Stimulated activated CD4-positive, alpha-beta T cell treated with anti-CD3 and anti-CD28 coated beads, Interleukin-2, amount 100 ng/mL, for 4 hours (primary cell): Measurements from ENCODE around the gene CD82.

Experiments
- DNase-seq: peaks from one replicate; pipeline ENCODE4 v3.0.0-alpha.2; 2020; ENCODE audit warnings: low read depth

CD82 gene, protein sequence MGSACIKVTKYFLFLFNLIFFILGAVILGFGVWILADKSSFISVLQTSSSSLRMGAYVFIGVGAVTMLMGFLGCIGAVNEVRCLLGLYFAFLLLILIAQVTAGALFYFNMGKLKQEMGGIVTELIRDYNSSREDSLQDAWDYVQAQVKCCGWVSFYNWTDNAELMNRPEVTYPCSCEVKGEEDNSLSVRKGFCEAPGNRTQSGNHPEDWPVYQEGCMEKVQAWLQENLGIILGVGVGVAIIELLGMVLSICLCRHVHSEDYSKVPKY

DNA sequence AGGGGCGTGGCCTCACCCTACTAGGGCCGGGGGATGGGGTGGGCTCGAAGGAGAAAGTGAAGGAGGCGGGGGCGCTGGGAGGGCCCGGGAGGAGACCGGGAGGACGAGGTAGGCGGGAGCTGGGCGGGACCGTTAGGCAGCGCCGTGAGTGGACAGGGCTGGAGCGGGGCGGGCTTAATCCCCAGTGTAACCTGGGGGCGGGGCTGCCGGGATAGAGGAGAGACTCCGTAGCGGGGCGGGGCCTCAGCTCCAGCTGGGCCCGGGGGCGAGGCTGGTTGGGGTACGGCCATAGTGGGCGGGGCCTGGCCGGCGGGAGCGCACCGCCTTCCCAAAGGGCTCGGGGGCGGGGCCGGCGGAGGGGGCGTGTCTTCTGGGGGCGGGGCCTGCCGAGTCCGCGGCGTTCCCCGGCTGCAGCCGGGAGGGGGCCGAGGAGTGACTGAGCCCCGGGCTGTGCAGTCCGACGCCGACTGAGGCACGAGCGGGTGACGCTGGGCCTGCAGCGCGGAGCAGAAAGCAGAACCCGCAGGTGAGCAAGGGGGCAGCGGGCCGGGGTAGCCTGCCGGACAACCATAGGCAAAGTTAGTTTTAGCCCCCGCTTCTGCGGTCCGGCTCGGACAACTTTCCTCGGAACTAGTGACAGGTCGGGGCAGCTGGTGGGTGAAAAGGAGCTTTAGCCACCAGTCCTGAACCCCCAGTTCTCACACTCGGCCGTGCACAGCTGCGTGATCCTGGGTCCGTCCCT is at the start of gene CD82:
Gene CD82, plus strand, starts transcription at position 453 of the 742 bp plus-strand sequence. CDS start 29,000 bp downstream, outside the sequence.
- DNase-seq: peak; percentile 98

DNA sequence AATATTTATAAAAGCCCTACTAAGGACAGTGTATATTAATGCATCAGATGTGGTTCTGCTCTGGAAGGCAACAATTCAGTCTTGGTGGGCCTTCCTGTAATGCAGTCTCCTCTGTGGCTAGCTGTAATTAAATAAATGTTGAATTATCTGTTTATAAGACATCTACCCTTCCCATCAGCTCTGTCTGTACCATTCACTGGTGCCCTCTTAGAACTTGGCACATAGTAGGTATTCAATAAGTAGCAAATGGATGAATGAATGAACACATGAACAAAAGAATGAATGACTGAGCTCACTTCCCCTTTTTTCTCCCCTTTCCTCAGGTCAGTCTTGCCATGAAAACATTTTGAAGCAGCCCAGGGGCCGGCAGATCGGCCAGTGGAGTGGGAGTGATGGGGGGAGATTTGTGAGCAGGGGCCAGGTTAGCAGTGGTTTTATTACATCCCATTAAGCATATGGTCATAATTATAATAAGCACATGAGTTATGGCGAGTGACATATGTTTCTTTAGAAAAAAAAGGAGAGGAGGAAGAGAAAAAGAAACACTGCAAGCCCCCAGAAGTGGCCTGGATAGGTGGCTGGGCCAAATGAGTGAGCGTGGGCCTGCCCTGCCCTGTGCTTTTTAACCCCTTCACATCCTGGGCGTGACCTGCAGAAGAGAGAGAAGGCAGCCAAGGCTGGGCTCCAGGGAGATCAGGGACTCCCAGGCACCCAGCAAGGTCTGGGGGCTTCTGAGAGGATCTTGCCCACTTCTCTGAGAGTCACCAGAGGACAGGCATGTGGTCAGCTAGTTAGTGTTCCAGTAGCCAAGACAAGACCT is 48.6 kb upstream of the CD82 start:
- no peak for DNase-seq

DNA sequence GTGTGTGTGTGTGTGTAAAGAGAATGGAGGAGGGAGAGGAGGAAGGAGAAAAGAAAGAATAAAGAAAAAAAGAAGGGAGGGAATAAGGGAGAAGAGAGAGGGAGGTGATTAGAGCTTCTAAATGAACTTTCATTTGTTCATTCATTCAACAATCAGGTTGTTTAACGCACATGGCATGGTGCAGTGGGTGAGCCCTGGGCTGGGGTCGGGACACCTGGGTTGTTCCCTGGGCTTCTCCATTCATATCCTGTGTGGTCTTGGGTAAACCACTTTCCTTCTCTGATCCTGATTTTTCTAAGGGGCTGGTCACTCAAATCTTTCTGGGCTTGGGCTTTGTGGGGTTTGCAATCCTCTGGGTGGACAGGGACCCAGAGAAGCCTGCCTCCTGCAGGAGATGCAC is 47.9 kb upstream of the CD82 start:
- no peak for DNase-seq

DNA sequence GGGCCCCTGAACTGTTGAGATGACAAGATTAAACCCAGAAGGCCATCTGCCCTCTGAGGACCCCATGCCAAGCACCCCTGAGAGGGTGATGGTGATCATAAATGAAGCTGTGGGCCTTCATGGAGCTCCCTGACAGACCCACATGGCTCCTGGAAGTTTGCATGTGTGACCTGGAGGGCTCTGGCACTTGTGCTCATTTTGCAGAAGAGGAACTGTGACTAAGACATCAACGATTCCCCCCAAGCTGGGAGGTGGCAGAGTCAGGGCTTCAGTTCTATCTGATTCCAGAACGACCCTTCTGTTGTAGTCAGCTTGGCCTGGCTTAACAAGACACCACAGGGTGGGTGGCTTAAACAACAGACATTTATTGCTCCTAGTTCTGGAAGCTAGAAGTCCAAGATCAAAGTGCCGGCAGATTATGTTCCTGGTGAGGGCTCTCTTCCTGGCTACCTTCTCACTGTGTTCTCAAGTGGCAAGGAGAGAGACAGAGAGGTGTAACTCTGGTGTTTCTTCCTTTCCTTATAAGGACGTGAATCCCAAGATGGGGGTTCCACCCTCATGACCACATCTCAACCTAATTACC is 46.4 kb upstream of the CD82 start:
- no peak for DNase-seq

DNA sequence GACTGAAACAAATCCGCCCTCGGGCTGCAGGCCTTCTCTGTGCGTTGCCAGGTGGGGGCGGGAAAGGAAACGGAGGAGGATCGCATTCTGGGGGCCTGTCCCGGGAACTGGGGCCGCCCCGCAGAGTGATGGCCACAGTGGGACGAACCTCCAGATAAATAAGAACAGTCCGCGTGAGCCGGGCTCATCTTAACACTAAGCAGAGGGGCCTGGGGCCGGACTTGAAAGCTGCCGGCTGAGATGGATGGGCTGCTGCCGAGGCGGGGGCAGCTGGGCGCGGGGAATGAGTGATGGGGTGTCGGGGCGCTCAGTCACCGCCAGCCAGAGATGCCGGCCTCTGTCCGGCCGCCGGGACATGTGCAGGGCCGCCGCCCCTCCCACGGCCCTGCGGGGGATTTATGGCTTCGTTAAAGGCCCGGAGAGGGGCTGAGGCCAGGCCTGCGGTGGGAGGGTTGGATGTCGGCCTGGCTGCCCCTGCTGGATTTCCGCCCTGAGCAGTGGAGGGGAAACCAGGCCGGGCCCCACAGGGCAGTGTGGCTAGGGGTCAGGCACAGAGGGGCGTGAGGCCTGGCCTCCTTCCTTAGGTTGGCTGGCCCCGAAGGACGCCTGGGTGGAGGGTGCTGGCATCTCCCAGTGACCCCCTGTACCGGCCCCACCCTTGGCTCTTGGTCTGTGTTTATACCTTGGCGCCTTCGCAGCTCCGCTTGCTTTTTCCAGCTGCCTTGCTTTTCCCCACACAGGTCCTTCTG is 45.3 kb upstream of the CD82 start:
- DNase-seq: no peak

DNA sequence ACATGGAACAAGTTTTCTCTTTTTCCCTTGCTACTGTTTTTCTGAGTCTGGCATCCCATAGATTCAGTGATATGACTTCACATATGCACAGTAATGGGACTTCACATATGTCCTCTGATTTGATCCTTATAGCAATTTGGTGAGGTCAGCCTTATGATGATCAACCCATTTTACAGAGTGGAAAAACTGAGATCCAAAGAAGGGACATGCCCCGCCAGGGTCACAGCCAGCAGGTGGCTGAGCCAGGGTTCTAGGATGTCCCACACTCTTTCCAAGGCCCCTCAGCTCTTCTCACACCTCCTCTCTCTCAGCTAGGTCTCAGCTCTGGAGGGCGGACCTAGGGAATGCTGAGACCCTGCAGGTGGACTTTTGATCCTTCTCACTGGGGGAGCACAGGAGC is 44.3 kb upstream of the CD82 start:
- no peak for DNase-seq

DNA sequence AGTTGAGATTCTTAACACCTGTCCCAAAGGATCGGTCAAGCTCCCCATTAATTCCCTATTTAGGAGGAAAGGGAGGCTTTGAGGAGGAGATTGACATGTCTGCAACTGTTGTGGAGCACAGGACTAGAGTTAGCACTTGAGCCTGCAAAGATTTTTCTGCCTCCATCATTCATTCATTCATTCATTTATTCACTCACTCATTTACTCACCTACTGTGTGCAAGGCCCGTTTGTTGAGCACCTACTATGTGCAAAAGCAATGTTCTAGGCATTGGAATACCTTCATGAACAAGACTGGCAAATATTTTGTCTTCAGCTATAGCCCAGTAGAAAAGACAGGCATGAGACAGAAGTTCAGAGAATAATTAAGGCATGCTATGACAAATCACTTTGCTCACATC is 43.2 kb upstream of the CD82 start:
- DNase-seq: no peak

DNA sequence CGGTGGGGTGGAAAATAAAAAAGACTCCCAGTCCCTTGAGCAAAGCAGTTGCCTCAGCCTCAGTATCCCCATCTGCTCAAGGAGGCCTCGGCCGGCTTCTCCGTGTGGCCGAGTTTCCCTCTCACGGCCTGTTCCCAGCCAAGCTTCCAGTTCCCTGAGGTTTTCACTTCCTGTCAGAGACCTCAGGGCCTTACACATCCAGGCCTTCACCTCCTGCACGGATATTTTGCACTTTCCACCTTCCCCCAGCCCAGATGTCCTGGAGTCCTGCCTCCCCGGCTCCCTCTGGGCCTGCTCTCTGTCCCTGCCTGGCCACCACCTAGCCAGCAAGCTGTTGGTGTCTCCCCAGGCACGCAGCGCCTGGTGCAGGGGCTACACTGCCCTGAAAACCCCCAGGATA is 41.1 kb upstream of the CD82 start:
- DNase-seq: no peak

DNA sequence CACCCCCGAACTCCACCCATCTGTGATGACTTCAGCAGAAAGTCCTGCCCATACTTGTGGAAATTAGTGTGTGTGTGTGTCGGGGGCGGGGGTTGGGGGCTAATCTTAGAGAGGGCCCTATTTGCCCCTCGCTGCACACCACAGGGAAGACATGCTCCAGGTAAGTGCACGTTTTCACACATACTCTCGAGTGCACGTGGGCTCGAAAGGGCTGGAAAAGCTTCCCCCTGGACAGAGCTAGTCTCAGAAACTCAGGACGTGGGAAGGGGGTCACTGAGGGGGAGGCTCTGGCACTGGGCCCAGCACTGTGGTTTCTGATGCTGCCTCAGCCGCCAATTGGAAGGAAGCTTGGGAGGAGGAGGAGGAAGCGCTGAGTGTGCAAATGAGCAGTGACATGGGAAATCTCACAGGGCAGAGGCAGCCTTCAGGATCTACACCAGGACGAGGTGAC is 40.7 kb upstream of the CD82 start:
- DNase-seq: no peak

DNA sequence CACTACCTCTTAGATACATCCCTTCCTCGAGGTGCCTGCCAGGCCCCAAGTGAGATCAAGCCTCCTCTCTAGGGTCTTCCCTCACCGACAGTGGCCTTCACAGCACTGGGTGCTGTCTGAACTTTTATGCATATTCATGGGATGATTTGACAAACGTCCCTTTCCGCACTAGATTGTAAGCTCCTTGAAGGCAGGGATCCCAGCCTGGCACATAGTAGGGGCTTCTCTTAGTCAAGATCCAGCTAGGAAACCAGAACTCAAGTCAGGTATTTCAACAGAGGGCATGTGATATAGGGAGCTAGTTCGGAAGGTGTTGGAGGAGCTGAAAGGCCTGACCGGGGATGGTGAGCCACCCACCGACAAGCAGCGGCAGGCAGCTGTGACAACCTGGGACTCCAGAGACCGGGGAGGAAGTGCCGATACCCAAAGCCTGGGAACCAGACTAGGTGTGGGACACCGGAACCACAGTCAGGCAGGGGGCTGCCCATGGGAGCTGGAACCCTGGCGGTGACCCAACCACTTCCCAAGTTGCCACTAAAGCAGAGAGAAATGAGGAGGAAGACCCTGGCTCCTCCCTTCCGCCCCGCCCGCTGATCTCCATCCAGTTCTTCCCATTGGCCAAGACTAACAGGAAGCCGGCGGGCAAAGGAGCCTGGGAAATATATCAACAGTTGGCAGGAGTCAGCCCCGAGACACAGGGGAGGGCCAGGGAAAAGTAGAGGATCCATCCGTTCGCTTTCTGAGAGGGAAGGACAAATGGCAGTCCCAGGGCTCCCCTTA is 39.8 kb upstream of the CD82 start:
- DNase-seq: no peak

DNA sequence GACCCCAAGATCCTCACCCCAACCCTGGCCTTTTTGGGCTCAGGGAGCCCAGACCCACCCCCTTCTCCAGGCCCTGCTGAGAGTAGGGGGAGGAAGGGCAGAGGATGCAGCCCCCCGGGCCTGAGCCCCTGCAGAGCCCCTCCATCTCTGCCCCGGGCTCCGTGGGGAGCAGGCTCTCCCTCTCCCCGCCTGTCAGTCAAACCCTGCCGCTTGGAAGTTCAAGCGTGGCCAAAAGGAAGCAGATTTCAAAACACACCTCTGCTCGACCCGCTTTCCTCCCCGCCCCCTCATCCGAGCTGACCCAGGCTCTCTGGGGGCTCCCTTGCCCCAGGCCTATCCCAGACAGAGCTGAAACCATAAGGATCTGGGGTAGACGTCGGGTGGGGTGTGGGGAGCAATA is 39.0 kb upstream of the CD82 start:
- DNase-seq: no peak

DNA sequence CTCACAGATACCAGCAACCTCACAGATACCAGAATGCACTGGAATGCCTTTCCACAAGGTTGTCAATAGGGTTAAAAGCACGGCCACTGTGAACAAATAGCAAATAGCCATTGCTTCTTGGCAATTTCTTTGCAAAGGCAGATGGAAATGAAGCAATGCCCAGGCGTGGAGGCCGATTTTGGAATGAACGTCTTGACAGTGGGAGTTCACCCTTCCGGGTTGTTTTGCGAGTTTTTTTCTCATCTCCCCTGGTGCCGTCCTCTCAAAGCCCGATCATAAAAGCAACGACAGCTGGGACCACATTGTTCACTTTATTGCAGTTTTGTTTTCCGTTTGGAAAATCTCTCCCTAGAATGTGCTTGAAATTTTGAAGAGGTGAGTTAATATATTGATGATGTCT is 38.0 kb upstream of the CD82 start:
- DNase-seq: no peak

DNA sequence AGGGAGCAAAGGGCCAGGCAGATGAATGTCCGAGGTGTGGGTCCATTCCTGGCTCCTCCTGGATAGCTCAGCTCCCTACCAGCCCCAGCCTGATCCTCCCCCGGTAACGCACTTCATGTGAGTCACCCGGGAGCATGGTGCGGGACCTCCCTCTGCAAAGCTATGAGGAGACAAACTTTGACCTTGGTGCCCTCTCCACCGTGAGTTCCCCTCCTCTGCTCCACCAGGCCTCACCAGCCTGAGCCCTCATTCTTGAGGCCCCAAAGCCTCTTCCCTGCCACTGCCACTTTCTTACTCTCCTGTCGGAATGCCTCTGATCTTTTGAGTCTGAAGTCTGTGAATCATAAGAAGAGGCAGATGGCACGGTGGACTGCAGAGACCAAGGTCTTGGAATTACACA is 37.4 kb upstream of the CD82 start:
- DNase-seq: no peak

DNA sequence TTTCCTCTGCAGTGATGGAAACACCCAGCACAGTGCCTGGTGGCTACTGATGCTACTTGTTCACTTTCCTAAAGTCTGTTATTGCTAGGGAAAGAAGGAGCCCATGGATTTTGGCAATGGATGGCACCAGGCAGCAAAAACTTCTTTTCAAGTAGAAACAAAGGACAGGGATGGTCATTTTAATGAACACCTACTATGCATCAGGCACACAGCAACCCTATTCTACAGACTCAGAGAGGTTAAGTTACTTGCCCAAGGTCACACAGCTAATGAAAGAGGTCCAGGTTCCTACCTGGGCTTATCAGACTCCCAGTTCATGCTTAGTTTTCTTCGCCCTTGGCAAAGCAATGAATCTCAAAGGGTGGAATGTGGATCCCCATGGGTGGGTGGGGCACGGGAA is 36.9 kb upstream of the CD82 start:
- DNase-seq: no peak

DNA sequence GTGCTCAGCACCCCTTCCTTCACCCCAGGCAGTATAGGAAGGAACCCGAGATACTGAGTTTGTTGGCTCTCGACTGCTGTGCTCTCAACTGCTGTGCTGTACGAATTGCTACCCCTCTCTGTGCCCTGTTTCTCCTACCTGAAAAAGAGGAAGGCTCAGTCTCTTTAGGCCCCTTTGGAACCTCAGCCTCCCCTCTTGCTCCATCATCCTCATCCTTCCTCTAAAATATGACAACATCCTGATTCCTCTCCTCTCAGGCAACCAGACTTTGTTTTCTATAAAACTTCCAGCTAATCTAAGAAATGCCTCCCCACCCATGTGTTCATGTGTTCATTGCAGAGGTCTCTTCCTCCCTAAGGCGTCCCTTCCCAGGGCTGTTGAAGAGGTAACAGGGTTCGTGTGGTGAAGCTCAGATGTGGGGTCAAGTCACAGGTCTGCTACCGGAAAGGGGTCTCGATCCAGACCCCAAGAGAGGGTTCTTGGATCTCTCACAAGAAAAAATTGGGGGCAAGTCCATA is 35.5 kb upstream of the CD82 start:
- no peak for DNase-seq

DNA sequence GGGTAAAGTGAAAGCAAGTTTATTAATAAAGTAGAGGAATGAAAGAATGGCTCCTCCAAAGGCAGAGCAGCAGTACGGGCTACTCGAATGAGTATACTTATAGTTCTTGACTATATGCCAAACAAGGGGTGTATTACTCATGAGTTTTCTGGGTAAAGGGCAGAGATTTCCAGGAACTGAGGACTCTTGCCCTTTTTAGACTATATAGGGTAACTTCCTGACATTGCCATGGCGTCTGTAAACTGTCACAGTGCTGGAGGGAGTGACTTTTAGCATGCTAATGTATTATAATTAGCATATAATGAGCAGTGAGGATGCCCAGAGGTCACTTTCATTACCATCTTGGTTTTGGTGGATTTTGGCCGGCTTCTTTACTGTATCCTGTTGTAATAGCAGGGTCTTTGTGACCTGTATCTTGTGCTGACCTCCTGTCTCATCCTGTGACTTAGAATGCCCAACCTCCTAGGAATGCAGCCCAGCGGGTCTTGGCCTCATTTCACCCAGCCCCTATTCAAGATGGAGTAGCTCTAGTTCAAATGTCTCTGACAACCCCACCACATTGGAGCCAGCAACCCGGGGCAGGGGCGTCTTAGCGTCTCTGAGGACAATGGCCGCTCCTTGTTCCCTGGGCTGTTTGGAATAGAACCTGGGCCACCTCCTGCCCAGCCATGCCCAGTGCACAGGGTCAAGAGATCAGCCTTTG is 34.9 kb upstream of the CD82 start:
- DNase-seq: peak; percentile 4

DNA sequence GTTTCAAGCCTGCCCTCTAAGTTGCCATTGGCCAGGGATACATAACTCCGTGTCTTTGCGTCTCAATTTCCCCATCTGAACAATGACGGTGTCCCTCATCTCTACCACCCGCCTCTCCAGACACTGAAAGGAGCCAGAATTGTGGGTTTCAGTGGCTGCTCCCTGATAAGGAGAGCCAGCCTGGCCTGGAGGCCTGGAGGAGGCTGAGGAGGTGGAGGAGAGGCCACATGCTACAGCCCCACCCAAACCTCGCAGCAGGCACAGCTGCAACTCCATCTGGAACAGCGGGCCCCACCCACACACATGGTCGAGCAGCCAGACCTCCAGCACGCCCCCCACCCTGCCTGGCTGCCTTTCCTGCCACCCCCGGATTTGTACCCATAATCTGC is 34.4 kb upstream of the CD82 start:
- DNase-seq: no peak

DNA sequence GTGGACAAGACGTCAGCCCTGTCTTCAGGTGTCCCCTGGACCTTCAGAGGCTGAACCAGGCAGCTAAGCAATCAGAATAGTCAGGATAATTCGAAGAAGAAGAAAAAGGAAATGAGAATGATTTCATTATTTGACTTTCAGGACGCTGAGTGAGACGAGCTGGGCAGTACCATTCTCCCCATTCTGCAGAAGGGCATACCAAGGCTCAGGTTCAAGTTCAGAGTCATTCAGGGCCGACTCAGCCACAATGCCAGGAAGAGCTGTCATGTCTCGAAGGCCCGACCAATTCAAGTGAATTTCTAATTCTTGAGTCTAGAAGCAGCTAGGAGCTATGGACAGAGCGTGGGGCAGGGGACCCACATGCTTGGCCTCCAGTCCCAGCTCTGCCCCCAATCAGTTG is 33.8 kb upstream of the CD82 start:
- no peak for DNase-seq

DNA sequence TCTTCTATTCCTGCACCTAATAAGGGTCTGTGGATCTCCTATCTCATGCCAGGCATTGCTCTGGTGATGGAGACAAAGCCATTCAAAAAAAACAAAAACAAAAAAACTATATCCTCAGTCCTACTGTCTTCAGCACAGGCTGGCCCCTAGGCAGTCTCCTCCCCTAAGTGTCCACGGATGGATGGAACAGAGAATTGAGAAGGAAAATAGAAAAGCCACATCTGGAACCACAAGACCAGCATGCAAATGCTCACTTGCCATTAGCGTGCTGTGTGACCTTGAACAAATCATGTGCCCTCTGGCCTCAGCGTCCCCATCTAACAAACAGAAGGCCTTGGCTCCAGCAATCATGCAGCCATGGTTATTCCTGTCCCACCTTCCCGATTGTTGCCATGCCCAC is 32.7 kb upstream of the CD82 start:
- no peak for DNase-seq
